Lower leg skin (tissue), 4 donors: ENCODE data around the gene NEK1. TPM values are rescaled to one million over a fixed set of nuclear protein-coding genes. Genes with fewer than 3 reads are reported as not detected.
"Not testable (repeated sequence)": the region's sequence is repeated elsewhere in the genome, so short reads cannot be mapped to it uniquely, and the experiment has no call there.

Experiments
- DNase-seq, 2 donors: peaks; one replicate each; pipeline ENCODE4 v3.0.0-alpha.2; 2019; ENCODE audit warnings: low spot score in 2 of 2
- H3K4me3 ChIP-seq: fragments of 200-600 bp; sonication (generic); 2 replicates; pipeline ENCODE4 v1.5.1; 2017; ENCODE audit warnings: mild to moderate bottlenecking, low read depth; ENCODE audit not compliant: poor library complexity, severe bottlenecking
- POLR2A ChIP-seq, 2 donors: fragments of 450-650 bp; IDR thresholded peaks; one replicate each; pipeline ENCODE4 v1.6.1; 2016 to 2017; ENCODE audit warnings: antibody characterized with exemption in 2 of 2, mild to moderate bottlenecking in 1 of 2, moderate library complexity in 1 of 2
- WGBS, 2 donors: methylation state at CpG; one replicate each; pipeline ENCODE4 v1.1.5; 2018; 5-methylcytosine and 5-hydroxymethylcytosine counted together
- intact Hi-C: fragments of 100-400 bp; cut with DNase I; formaldehyde crosslinking; loops from one replicate; pipeline ENCODE4 v1.15.0; 2023; ENCODE audit warnings: low total_unique reads
- total RNA-seq, 4 donors: library from RNA; depleted of rRNA; stranded (reverse); fragments of >200 nt; gene quantifications; one replicate each; pipeline ENCODE4 v1.1.0, GENCODE V29; 2016
- TF ChIP-seq, protein P1 (sequence below), 3 donors: fragments of 450-650 bp; IDR thresholded peaks; one replicate each; pipeline ENCODE4 v1.5.1; 2016; ENCODE audit warnings: antibody characterized with exemption in 3 of 3, mild to moderate bottlenecking in 3 of 3, moderate library complexity in 2 of 3

The NEK1 gene
- total RNA-seq, 4 donors from 2014 or later: 4.8 to 6.9 (median 5.5) TPM

- TF ChIP-seq, protein P1, sequence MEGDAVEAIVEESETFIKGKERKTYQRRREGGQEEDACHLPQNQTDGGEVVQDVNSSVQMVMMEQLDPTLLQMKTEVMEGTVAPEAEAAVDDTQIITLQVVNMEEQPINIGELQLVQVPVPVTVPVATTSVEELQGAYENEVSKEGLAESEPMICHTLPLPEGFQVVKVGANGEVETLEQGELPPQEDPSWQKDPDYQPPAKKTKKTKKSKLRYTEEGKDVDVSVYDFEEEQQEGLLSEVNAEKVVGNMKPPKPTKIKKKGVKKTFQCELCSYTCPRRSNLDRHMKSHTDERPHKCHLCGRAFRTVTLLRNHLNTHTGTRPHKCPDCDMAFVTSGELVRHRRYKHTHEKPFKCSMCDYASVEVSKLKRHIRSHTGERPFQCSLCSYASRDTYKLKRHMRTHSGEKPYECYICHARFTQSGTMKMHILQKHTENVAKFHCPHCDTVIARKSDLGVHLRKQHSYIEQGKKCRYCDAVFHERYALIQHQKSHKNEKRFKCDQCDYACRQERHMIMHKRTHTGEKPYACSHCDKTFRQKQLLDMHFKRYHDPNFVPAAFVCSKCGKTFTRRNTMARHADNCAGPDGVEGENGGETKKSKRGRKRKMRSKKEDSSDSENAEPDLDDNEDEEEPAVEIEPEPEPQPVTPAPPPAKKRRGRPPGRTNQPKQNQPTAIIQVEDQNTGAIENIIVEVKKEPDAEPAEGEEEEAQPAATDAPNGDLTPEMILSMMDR (IDR thresholded peaks at IDR 0.05): no peak
- 63 to 65% methylated on average over 3 of the region's 3 CpGs for WGBS, 2 donors
- DNase-seq: no peak
- no peak overlapping the region for H3K4me3 ChIP-seq
- intact Hi-C loops: no loop called here
Observed at GRCh38 chr4:169428376-169428775, 184.0 kb downstream of the NEK1 start.

DNA sequence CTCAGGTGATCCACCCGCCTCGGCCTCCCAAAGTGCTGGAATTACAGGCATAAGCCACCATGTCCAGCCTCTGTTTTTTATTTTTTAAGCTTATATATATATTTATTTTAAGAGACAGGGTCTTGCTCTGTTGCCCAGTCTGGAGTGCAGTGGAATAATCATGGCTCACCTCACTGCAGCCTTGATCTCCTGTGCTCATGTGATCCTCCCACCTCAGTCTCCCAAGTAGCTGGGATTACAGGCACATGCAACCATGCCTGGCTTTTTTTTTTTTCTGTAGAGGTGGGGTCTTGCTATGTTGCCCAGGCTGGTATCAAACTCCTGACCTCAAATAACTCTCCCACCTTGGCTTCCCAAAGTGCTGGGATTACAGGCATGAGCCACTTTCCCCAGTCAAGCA lies 184.7 kb downstream of the NEK1 start:
- DNase-seq, intact Hi-C loops, H3K4me3 ChIP-seq: not testable (repeated sequence)
- WGBS, 2 donors: 98 to 100% methylated on average over 2 of the region's 2 CpGs

DNA sequence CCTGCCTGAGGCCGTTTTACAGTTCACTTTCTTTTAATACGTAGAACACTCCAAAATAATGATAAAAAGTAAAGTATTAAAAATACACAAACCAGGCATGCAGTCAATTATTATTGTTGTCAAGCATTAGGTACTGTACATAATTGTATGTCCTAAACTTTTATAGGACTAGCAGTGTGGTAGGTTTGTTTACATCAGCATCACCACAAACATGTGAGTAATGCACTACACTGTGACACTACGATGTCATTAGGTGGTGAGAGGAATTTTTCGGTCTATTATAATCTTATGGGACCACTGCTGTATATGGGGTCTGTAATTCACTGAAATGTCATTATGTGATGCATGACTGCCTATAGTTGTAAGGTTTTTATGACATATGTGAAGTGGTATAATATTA lies 192.1 kb downstream of the NEK1 start:
- DNase-seq: no peak
- no peak for TF ChIP-seq POLR2A (IDR thresholded peaks at IDR 0.05)
- TF ChIP-seq, protein P1 (IDR thresholded peaks at IDR 0.05): no peak
- H3K4me3 ChIP-seq: no peak overlapping the region
- 96 to 98% methylated on average over 4 of the region's 4 CpGs for WGBS, 2 donors
- intact Hi-C loops: no loop called here

GRCh38 chr4:169418846-169419245 lies 193.5 kb downstream of the NEK1 start:
- no peak for DNase-seq
- intact Hi-C loops: no loop called here
- no peak overlapping the region for H3K4me3 ChIP-seq
- TF ChIP-seq, protein P1 (IDR thresholded peaks at IDR 0.05): no peak
- no peak for TF ChIP-seq POLR2A (IDR thresholded peaks at IDR 0.05)

DNA sequence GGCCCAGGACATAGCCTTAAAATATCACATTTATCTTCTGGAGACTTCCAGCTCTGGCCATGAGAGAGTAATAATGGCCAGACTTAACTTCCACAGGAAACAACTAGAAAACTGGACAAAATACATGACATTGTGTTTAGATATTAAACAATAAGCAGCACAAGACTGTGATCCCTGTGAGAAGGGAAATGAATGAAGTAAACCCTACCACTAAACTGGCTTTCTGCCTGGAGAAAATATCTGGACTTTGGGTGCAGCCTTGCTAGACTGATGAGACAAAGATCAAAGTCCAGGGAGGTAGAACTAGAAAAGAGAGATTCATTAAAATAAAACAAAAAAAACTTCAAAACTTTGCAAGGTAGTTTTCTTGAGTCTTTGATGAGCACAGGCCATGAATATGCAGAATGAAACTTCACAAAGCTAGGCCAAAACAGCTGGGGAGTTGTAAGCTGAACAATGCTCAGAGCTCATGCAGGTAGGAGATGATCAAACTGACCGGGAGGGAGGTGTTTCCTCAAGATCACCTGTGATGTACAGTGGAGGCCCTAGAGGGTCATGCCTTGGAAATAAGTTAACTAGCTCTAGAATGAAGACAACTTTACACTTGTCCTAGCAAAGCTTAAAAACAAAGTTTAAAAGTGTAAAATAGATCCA lies 194.6 kb downstream of the NEK1 start:
- WGBS, 2 donors: 100% methylated on average over 1 of the region's 1 CpG
- DNase-seq: no peak
- TF ChIP-seq, protein P1 (IDR thresholded peaks at IDR 0.05): no peak
- TF ChIP-seq POLR2A (IDR thresholded peaks at IDR 0.05): no peak
- H3K4me3 ChIP-seq: no peak overlapping the region
- intact Hi-C loops: no loop called here

DNA sequence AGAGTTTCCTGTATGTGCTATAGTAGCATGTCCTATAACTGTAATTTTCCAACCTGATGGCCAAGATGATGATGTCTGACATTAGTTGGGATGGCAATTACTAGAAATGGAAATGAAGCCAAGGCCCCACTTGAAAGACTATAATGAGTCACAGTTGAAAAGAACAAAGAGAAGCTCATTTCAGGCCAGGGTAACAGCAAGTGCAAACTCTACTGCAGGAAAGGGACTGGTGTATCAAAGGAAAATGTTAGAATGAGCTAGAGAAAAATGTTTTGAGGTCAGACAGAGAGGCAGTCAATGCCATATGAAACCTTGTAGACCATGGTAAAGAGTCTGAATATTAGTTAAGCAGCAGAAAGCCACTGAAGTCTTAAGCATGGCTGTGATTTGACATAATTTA lies 195.4 kb downstream of the NEK1 start:
- TF ChIP-seq POLR2A (IDR thresholded peaks at IDR 0.05): no peak
- TF ChIP-seq, protein P1 (IDR thresholded peaks at IDR 0.05): no peak
- no peak overlapping the region for H3K4me3 ChIP-seq
- no peak for DNase-seq
- intact Hi-C loops: no loop called here
